KG1 (cell line): ENCODE results near the gene SLC38A5.
"Not testable (repeated sequence)": the region's sequence is repeated elsewhere in the genome, so short reads cannot be mapped to it uniquely, and the experiment has no call there.

Experiments used
- DNase-seq: peaks from one replicate; lab custom pipeline; 2025; lab: John Stamatoyannopoulos, UW

SLC38A5 gene

GRCh38 chrX:48470110-48470832 is at the start of gene SLC38A5:
SLC38A5 (minus strand) TSS chrX:48470260; CDS start chrX:48467924, 2,336 bp downstream.
- DNase-seq = no peak

GRCh38 chrX:48519481-48519880 is 49.4 kb upstream of the SLC38A5 start:
- DNase-seq = not testable (repeated sequence)

- DNase-seq = no peak
Observed at GRCh38 chrX:48516987-48517386, 46.9 kb upstream of the SLC38A5 start.

GRCh38 chrX:48516285-48516684 is 46.2 kb upstream of the SLC38A5 start:
- DNase-seq = no peak

- DNase-seq = no peak
Observed at GRCh38 chrX:48515842-48516241, 45.8 kb upstream of the SLC38A5 start.

- no peak for DNase-seq
Observed at GRCh38 chrX:48514868-48515460, 44.9 kb upstream of the SLC38A5 start.

- no peak for DNase-seq
Observed at GRCh38 chrX:48514126-48514806, 44.2 kb upstream of the SLC38A5 start.

- no peak for DNase-seq
Observed at GRCh38 chrX:48513670-48514069, 43.6 kb upstream of the SLC38A5 start.

- no peak for DNase-seq
Observed at GRCh38 chrX:48512371-48512935, 42.4 kb upstream of the SLC38A5 start.

- DNase-seq = no peak
Observed at GRCh38 chrX:48511560-48511959, 41.5 kb upstream of the SLC38A5 start.

GRCh38 chrX:48509619-48510018 is 39.6 kb upstream of the SLC38A5 start:
- no peak for DNase-seq

GRCh38 chrX:48509245-48509590 is 39.2 kb upstream of the SLC38A5 start:
- DNase-seq = no peak

GRCh38 chrX:48508400-48509244 is 38.6 kb upstream of the SLC38A5 start, which contains the start of gene PORCN:
PORCN (plus strand) TSS chrX:48508992; CDS start chrX:48509821, 829 bp downstream.
- DNase-seq = peak; percentile 24

GRCh38 chrX:48507246-48507645 is 37.2 kb upstream of the SLC38A5 start:
- no peak for DNase-seq

- no peak for DNase-seq
Observed at GRCh38 chrX:48505481-48505880, 35.4 kb upstream of the SLC38A5 start.

GRCh38 chrX:48504261-48504660 is 34.2 kb upstream of the SLC38A5 start:
- no peak for DNase-seq

GRCh38 chrX:48498374-48498809 is 28.3 kb upstream of the SLC38A5 start:
- DNase-seq = no peak

GRCh38 chrX:48497871-48498270 is 27.8 kb upstream of the SLC38A5 start:
- no peak for DNase-seq

- DNase-seq = no peak
Observed at GRCh38 chrX:48496660-48497059, 26.6 kb upstream of the SLC38A5 start.

- no peak for DNase-seq
Observed at GRCh38 chrX:48493890-48494364, 23.9 kb upstream of the SLC38A5 start.

GRCh38 chrX:48492293-48492910 is 22.3 kb upstream of the SLC38A5 start:
- no peak for DNase-seq
